T-helper 17 cell (primary cell): Measurements from ENCODE around the gene ADSS1. TPM values are rescaled to one million over a fixed set of nuclear protein-coding genes. Genes with fewer than 3 reads are reported as not detected.

Experiments used
- ATAC-seq: fragments of 150-1000 bp; cut with Tn5 transposase; 2 replicates; pipeline ENCODE4 v1.10.0; 2021; ENCODE audit warnings: mild to moderate bottlenecking, moderate library complexity
- DNase-seq, 3 donors: peaks; one replicate each; pipeline versions ENCODE4 v3.0.0 to v3.0.0-alpha.2; 2020 to 2021
- H3K9me3 ChIP-seq: one replicate; pipeline ENCODE4 v1.7.0; 2013; ENCODE audit warnings: low read length, mild to moderate bottlenecking; ENCODE audit not compliant: control insufficient read depth, poor library complexity, severe bottlenecking
- H3K27ac Mint-ChIP-seq: one replicate; pipeline ENCODE4 v1.8.0; 2022; ENCODE audit warnings: mild to moderate bottlenecking, moderate library complexity, mixed read lengths
- H3K27me3 Mint-ChIP-seq: one replicate; pipeline ENCODE4 v1.8.0; 2022; ENCODE audit warnings: mixed read lengths
- H3K36me3 Mint-ChIP-seq: one replicate; pipeline ENCODE4 v1.8.0; 2022; ENCODE audit warnings: low read depth, mixed read lengths
- H3K4me1 Mint-ChIP-seq: one replicate; pipeline ENCODE4 v1.8.0; 2022; ENCODE audit warnings: mild to moderate bottlenecking, mixed read lengths
- H3K4me3 Mint-ChIP-seq: one replicate; pipeline ENCODE4 v1.8.0; 2022; ENCODE audit warnings: mild to moderate bottlenecking, moderate library complexity, mixed read lengths
- total RNA-seq, 4 donors: library from RNA in 2 of 4; stranded (reverse) in 2 of 4; gene quantifications; one replicate each; pipeline ENCODE4 v1.2.3 and lab custom pipeline; 2022 to 2026

ADSS1 gene
- total RNA-seq, 2 donors from 2014 or later = 2.4 to 2.9 TPM

DNA sequence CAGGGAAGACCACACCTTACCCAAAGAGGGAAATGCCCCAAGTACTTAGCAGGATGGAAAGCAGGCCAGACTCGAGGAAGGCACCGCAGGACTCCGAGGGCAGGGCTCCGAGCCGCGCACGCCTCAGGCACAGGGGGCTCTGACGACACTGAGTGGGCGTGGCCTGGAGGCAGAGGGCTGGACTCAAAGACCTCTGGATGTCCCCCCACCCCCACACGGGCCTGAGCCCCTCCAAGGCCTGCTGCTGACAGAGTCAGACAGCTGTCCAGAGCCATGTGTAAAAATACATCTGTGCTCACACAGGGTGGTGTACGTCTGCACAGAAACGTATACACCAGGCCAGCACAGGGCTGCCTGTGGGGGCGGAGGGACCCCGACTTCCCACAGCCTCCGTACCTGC is 70.1 kb downstream of the ADSS1 start:
- no peak for ATAC-seq
- no peaks in the 10 kb centered on the region for H3K9me3 ChIP-seq
- H3K4me1 Mint-ChIP-seq = peaks cover 38% of the 10 kb centered on the region
- no peaks in the 10 kb centered on the region for H3K36me3 Mint-ChIP-seq
- peak overlapping the region; percentile 80 for H3K27ac Mint-ChIP-seq
- DNase-seq = peak in 1 of 3 donors; percentile 23
- H3K27me3 Mint-ChIP-seq = no peaks in the 10 kb centered on the region
- H3K4me3 Mint-ChIP-seq = peak overlapping the region; percentile 90

GRCh38 chr14:104794631-104794992 is 70.6 kb downstream of the ADSS1 start:
- peak overlapping the region; percentile 80 for H3K27ac Mint-ChIP-seq
- H3K9me3 ChIP-seq = no peaks in the 10 kb centered on the region
- no peaks in the 10 kb centered on the region for H3K36me3 Mint-ChIP-seq
- peak overlapping the region; percentile 90 for H3K4me3 Mint-ChIP-seq
- H3K27me3 Mint-ChIP-seq = no peaks in the 10 kb centered on the region
- peaks cover 41% of the 10 kb centered on the region for H3K4me1 Mint-ChIP-seq
- DNase-seq (no peak), ATAC-seq (no peak)

DNA sequence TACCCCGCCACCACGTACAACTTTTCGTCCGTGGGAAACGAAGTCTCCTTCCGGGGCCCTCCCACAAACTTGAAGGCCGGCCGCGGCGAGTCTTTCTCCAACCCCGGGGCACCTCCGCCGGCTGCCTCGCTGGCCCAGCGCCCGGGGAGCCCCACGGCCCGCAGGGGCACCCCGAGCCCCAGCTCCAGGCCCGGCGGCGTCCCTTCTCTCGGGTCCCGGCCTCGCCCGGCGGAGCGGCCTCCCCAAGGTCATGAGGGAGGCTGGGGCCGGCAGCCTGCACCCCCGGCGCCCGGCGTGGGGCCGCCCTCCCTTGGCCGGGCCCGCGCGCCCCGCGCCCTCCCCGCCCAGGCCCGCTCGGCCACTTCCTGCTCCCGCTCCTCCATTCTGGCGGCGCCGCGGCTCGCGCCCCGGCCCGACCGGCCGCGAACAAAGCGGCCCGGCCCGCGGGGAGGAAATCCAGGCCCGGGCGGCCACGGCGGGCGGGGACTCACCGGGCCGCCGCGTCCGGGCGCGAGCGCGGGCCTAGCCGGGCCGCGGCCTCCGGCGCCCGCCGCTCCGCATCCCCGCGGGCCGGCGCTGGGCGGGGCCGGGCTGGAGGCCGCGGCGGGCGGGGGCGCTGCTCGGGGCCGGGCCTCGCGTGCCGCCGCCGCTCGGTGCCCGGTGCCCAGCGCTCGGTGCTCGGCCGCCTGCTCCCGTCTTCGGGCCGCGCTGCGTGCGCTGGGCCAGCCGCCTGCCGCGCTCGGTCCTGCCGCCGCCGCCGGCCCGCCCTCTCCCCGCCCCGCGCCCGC is 71.2 kb downstream of the ADSS1 start, which contains the start of gene AKT1:
AKT1 (minus strand) TSS at position 756 of the 788 bp plus-strand sequence. CDS start 3,105 bp downstream, outside the sequence.
- Mint-ChIP-seq H3K27ac (peak within 1 kb of the TSS; percentile 89), H3K27me3 (no peaks in the 10 kb centered on the region), H3K4me1 (peaks cover 38% of the 10 kb centered on the region), H3K36me3 (no peaks in the 10 kb centered on the region), H3K4me3 (peak within 1 kb of the TSS; percentile 90)
- ATAC-seq (peak; percentile 34), DNase-seq (peak in 1 of 3 donors; percentile 35)
- H3K9me3 ChIP-seq = no peaks in the 10 kb centered on the region

DNA sequence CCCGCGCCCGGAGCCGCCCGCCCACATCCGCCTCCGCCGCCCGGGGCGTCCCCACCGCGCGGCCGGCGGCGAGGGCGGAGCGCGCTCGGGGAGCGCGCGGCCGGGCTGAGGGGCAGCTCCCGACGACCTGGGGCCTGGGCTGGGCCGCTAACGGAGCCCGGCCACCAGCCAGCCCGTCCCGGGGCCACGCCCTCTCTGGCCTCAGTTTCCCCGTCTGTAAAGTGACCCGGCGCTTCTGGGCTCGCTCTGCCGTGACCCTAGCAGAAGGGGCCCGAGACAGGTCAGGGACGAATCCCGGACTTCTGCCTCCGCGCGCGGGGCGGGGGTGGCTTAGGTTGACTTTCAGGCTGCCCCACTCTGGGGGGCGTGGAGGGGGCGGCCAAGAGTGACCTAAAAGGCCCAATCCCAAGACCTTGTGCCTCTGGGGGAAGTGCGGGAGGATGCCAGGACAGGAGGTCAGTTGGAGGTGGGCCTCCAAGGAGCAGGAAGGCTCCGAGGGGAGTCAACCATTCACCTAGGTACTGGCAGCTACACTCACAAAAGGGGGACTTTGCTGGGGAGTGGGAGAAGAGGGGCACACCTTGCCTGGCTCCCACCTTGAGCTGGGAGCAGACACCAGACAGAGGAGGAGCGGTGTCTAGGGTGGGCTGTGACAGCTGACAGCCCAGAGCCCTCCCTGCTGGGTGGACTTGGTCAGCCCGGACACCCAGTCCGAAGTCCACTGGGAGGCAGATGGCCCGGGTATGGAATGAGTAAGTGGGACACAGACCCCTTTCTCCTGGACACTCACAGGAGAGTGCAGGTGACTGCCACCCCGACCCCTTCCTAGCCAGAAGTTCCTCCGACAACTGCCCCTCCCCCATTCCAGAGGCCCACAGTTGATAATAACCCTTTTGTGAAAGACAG is 72.0 kb downstream of the ADSS1 start:
- peak; percentile 61 for ATAC-seq
- no peaks in the 10 kb centered on the region for H3K9me3 ChIP-seq
- Mint-ChIP-seq H3K4me1 (peaks cover 36% of the 10 kb centered on the region), H3K27me3 (no peaks in the 10 kb centered on the region), H3K4me3 (peak overlapping the region; percentile 75), H3K36me3 (no peaks in the 10 kb centered on the region), H3K27ac (peak overlapping the region; percentile 89)
- peak; percentile 50 to 70 (median 65) for DNase-seq

GRCh38 chr14:104796687-104797081 is 72.7 kb downstream of the ADSS1 start:
- DNase-seq (no peak), ATAC-seq (no peak)
- Mint-ChIP-seq H3K27ac (peak overlapping the region; percentile 89), H3K4me1 (peaks cover 31% of the 10 kb centered on the region), H3K36me3 (no peaks in the 10 kb centered on the region), H3K4me3 (peak overlapping the region; percentile 75), H3K27me3 (no peaks in the 10 kb centered on the region)
- no peaks in the 10 kb centered on the region for H3K9me3 ChIP-seq

Other genes with a start within 250 kb of the ADSS1 start
- not detected for gene C14orf180, start 144.5 kb upstream of the ADSS1 start, total RNA-seq
- gene TMEM179, start 119.5 kb upstream of the ADSS1 start, total RNA-seq = not detected
- 10 to 100 TPM; 61.0 to 76.1 TPM for gene INF2, start 34.6 kb upstream of the ADSS1 start, total RNA-seq
- 10 to 100 TPM; 76.2 to 85.7 TPM for gene SIVA1, start 28.9 kb downstream of the ADSS1 start, total RNA-seq
- 10 to 100 TPM; 72.4 to 77.2 TPM for gene AKT1, start 71.5 kb downstream of the ADSS1 start, total RNA-seq
- gene ZBTB42, start 76.9 kb downstream of the ADSS1 start, total RNA-seq = 1 to 10 TPM; 2.7 to 3.3 TPM
- 1 to 10 TPM; 7.0 to 7.7 TPM for gene CEP170B, start 141.0 kb downstream of the ADSS1 start, total RNA-seq
- 1 to 10 TPM; 1.1 to 4.0 TPM for gene PLD4, start 200.7 kb downstream of the ADSS1 start, total RNA-seq